Astrocyte (in vitro differentiated cells and primary cell): ENCODE results near the gene FAF2. TPM values are rescaled to one million over a fixed set of nuclear protein-coding genes. Genes with fewer than 3 reads are reported as not detected.

Experiments used
- DNase-seq: peaks from one replicate; pipeline ENCODE4 v3.0.0-alpha.2; 2010; ENCODE audit warnings: low read depth
- FAIRE-seq: peaks from 2 replicates; lab custom pipeline; 2011; peaks lifted over from hg19 to GRCh38; lab: Jason Lieb, UNC
- H2AFZ ChIP-seq: 2 replicates; pipeline ENCODE4 v1.6.0; 2012; ENCODE audit warnings: low read depth, low read length, inconsistent platforms
- H3K27ac ChIP-seq: 2 replicates; pipeline ENCODE4 v1.5.1; 2011; ENCODE audit warnings: low read depth, low read length, inconsistent platforms
- H3K27me3 ChIP-seq: 2 replicates; pipeline ENCODE4 v1.6.0; 2011; ENCODE audit warnings: low read length, inconsistent platforms; ENCODE audit not compliant: insufficient read depth
- H3K36me3 ChIP-seq: 2 replicates; pipeline ENCODE4 v1.5.1; 2011; ENCODE audit warnings: low read length, inconsistent platforms; ENCODE audit not compliant: insufficient read depth
- H3K4me1 ChIP-seq: 2 replicates; pipeline ENCODE4 v1.5.1; 2011; ENCODE audit warnings: low read length, inconsistent platforms; ENCODE audit not compliant: insufficient read depth
- H3K4me2 ChIP-seq: 2 replicates; pipeline ENCODE4 v1.6.0; 2012; ENCODE audit warnings: low read length, inconsistent platforms
- H3K4me3 ChIP-seq: 2 replicates; pipeline ENCODE4 v1.5.1; 2011; ENCODE audit warnings: low read depth, mild to moderate bottlenecking, low read length, inconsistent platforms; ENCODE audit not compliant: insufficient read depth
- H3K79me2 ChIP-seq: 2 replicates; pipeline ENCODE4 v1.6.0; 2012; ENCODE audit warnings: mild to moderate bottlenecking, low read length, inconsistent platforms; ENCODE audit not compliant: insufficient read depth
- H3K9ac ChIP-seq: 2 replicates; pipeline ENCODE4 v1.6.0; 2012; ENCODE audit warnings: mild to moderate bottlenecking, low read length, inconsistent platforms
- H3K9me3 ChIP-seq: 2 replicates; pipeline ENCODE4 v1.5.1; 2012; ENCODE audit warnings: low read depth, mild to moderate bottlenecking, low read length, inconsistent platforms; ENCODE audit not compliant: insufficient read depth
- H4K20me1 ChIP-seq: 2 replicates; pipeline ENCODE4 v1.6.0; 2012; ENCODE audit warnings: low read length, inconsistent platforms; ENCODE audit not compliant: insufficient read depth
- H3K27ac Mint-ChIP-seq: one replicate; pipeline ENCODE4 v1.8.0; 2021; ENCODE audit warnings: mild to moderate bottlenecking, mixed read lengths; ENCODE audit not compliant: unreplicated experiment
- H3K27me3 Mint-ChIP-seq: one replicate; pipeline ENCODE4 v1.8.0; 2021; ENCODE audit warnings: low read depth, mixed read lengths; ENCODE audit not compliant: unreplicated experiment
- H3K36me3 Mint-ChIP-seq: one replicate; pipeline ENCODE4 v1.8.0; 2021; ENCODE audit warnings: low read depth, mixed read lengths; ENCODE audit not compliant: unreplicated experiment
- H3K4me1 Mint-ChIP-seq: one replicate; pipeline ENCODE4 v1.8.0; 2021; ENCODE audit warnings: low read depth, mixed read lengths; ENCODE audit not compliant: unreplicated experiment
- H3K4me3 Mint-ChIP-seq: one replicate; pipeline ENCODE4 v1.8.0; 2021; ENCODE audit warnings: mild to moderate bottlenecking, moderate library complexity, mixed read lengths; ENCODE audit not compliant: unreplicated experiment
- H3K9me3 Mint-ChIP-seq: one replicate; pipeline ENCODE4 v1.8.0; 2021; ENCODE audit warnings: mild to moderate bottlenecking, mixed read lengths; ENCODE audit not compliant: unreplicated experiment
- EZH2 ChIP-seq: IDR thresholded peaks from 2 replicates; pipeline ENCODE4 v1.6.1; 2012; ENCODE audit warnings: mild to moderate bottlenecking, low read length, inconsistent platforms; ENCODE audit not compliant: insufficient read depth
- total RNA-seq: library from RNA; stranded (reverse); gene quantifications from 2 replicates; pipeline ENCODE4 v1.2.1, GENCODE V29; 2021
- TF ChIP-seq, protein P1 (sequence below): IDR thresholded peaks from 2 replicates; pipeline ENCODE4 v1.5.1; 2011; ENCODE audit warnings: low read depth, mild to moderate bottlenecking, inconsistent platforms, low read length, moderate library complexity; ENCODE audit not compliant: insufficient read depth

Gene FAF2
- total RNA-seq, 1 donor from 2014 or later, result 56.2 TPM

DNA sequence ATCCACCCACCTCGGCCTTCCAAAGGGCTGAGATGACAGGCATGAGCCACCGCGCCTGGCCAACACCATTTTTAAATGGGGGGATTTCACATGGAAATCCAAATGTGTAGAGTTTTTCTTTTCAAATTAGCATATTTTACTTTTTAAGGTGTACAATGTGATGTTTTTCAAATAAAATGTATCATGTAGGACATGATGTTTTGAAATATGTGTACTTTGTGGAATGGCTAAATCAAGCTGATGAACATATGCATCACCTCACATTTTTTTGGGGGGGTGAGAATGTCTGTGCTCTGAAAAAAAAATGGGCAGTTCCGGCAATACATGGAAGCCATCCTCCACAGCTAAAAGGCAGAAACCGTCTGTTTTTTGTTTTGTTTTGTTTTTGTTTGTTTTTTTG is 3.4 kb upstream of the FAF2 start:
- no peak for TF ChIP-seq EZH2
- TF ChIP-seq, protein P1, sequence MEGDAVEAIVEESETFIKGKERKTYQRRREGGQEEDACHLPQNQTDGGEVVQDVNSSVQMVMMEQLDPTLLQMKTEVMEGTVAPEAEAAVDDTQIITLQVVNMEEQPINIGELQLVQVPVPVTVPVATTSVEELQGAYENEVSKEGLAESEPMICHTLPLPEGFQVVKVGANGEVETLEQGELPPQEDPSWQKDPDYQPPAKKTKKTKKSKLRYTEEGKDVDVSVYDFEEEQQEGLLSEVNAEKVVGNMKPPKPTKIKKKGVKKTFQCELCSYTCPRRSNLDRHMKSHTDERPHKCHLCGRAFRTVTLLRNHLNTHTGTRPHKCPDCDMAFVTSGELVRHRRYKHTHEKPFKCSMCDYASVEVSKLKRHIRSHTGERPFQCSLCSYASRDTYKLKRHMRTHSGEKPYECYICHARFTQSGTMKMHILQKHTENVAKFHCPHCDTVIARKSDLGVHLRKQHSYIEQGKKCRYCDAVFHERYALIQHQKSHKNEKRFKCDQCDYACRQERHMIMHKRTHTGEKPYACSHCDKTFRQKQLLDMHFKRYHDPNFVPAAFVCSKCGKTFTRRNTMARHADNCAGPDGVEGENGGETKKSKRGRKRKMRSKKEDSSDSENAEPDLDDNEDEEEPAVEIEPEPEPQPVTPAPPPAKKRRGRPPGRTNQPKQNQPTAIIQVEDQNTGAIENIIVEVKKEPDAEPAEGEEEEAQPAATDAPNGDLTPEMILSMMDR, result no peak
- no peak overlapping the region for H3K9ac ChIP-seq
- FAIRE-seq (no peak), DNase-seq (no peak)
- H3K9me3 Mint-ChIP-seq, result no peaks in the 10 kb centered on the region
- H3K79me2 ChIP-seq, result peaks cover 15% of the 10 kb centered on the region
- H3K9me3 ChIP-seq, result no peaks in the 10 kb centered on the region
- H4K20me1 ChIP-seq, result peaks cover under 1% of the 10 kb centered on the region
- peaks cover 9% of the 10 kb centered on the region for H3K27me3 Mint-ChIP-seq
- H2AFZ ChIP-seq, result no peak overlapping the region
- no peak overlapping the region for H3K27ac Mint-ChIP-seq
- peaks cover 2% of the 10 kb centered on the region for H3K4me1 Mint-ChIP-seq
- H3K36me3 Mint-ChIP-seq, result no peaks in the 10 kb centered on the region
- peaks cover 10% of the 10 kb centered on the region for H3K4me1 ChIP-seq
- peaks cover 8% of the 10 kb centered on the region for H3K27me3 ChIP-seq
- no peak overlapping the region for H3K4me3 ChIP-seq
- H3K4me2 ChIP-seq, result no peak overlapping the region
- no peak overlapping the region for H3K4me3 Mint-ChIP-seq
- H3K36me3 ChIP-seq, result no peaks in the 10 kb centered on the region
- no peak overlapping the region for H3K27ac ChIP-seq

DNA sequence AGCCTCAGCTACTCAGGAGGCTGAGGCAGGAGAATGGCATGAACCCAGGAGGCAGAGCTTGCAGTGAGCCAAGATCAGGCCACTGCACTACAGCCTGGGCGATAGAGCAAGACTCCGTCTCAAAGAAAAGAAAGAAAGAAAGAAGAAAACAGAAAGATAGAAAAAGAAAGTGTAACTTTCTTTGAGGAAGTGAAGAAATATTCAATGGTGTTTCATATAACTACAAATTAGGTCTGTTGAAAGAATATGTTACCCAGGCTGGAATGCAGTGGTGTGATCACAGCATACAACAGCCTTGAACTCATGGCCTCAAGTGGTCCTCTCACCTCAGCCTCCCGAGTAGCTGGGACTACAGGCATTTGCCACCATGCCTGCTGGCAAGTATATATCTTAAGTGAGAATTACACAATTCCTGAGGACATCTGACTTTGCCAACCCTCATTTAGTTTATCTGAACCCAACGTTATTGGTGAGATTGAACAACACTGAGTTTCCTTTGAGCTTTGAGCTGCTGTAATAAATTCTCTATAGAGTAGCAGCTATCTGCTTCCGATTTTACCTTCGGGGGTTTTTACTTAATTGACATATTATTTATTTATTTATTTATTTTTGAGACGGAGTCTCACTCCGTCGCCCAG is 2.0 kb upstream of the FAF2 start:
- H3K27me3 ChIP-seq, result peaks cover 3% of the 10 kb centered on the region
- no peak overlapping the region for H3K27ac Mint-ChIP-seq
- H3K9me3 ChIP-seq, result no peaks in the 10 kb centered on the region
- H3K9me3 Mint-ChIP-seq, result no peaks in the 10 kb centered on the region
- peaks cover 10% of the 10 kb centered on the region for H4K20me1 ChIP-seq
- FAIRE-seq, result no peak
- no peak overlapping the region for H3K9ac ChIP-seq
- no peak overlapping the region for H2AFZ ChIP-seq
- TF ChIP-seq, protein P1, result no peak
- TF ChIP-seq EZH2, result no peak
- DNase-seq, result no peak
- no peaks in the 10 kb centered on the region for H3K4me1 Mint-ChIP-seq
- peak overlapping the region; percentile 45 for H3K4me3 Mint-ChIP-seq
- no peaks in the 10 kb centered on the region for H3K36me3 ChIP-seq
- no peak overlapping the region for H3K27ac ChIP-seq
- peaks cover 5% of the 10 kb centered on the region for H3K27me3 Mint-ChIP-seq
- no peaks in the 10 kb centered on the region for H3K36me3 Mint-ChIP-seq
- H3K79me2 ChIP-seq, result peaks cover 29% of the 10 kb centered on the region
- H3K4me2 ChIP-seq, result no peak overlapping the region
- H3K4me1 ChIP-seq, result peaks cover 12% of the 10 kb centered on the region
- H3K4me3 ChIP-seq, result no peak overlapping the region
